K562 (cell line): ENCODE results near the gene POLD4. TPM values are rescaled to one million over a fixed set of nuclear protein-coding genes. Genes with fewer than 3 reads are reported as not detected.

Experiments used
- ARID1B ChIP-seq: fragments of 450-650 bp; IDR thresholded peaks from 2 replicates; pipeline ENCODE4 v1.6.1; 2016; ENCODE audit warnings: antibody characterized with exemption, mild to moderate bottlenecking, inconsistent platforms
- FOXP4 ChIP-seq: sonication (generic); formaldehyde crosslinking; IDR thresholded peaks from 2 replicates; pipeline ENCODE4 v1.8.0; 2022; ENCODE audit warnings: mild to moderate bottlenecking, missing genetic modification reagents, borderline replicate concordance
- IRF1 ChIP-seq: sonication (generic); formaldehyde crosslinking; IDR thresholded peaks from 2 replicates; pipeline ENCODE4 v1.8.0; 2022; ENCODE audit warnings: missing genetic modification reagents, mild to moderate bottlenecking, borderline replicate concordance
- IRF2 ChIP-seq: sonication (generic); formaldehyde crosslinking; IDR thresholded peaks from 2 replicates; pipeline ENCODE4 v1.8.1; 2022; ENCODE audit warnings: mild to moderate bottlenecking, missing genetic modification reagents
- LCOR ChIP-seq: sonication (generic); formaldehyde crosslinking; IDR thresholded peaks from 2 replicates; pipeline ENCODE4 v1.8.0; 2022; ENCODE audit warnings: mild to moderate bottlenecking, missing genetic modification reagents
- MIER1 ChIP-seq: fragments of 450-650 bp; IDR thresholded peaks from 2 replicates; pipeline ENCODE4 v1.6.1; 2016; ENCODE audit warnings: antibody characterized with exemption, mild to moderate bottlenecking, low read depth
- MTA1 ChIP-seq: fragments of 450-650 bp; IDR thresholded peaks from 2 replicates; pipeline ENCODE4 v1.6.1; 2017; ENCODE audit warnings: borderline replicate concordance
- NCOA2 ChIP-seq, 2 experiments: fragments of 450-650 bp; IDR thresholded peaks; 2 replicates each; pipeline ENCODE4 v1.6.1; 2018; ENCODE audit warnings: mild to moderate bottlenecking in 2 of 2, moderate library complexity in 1 of 2; ENCODE audit not compliant: partially characterized antibody in 2 of 2
- NFE2L1 ChIP-seq: fragments of 450-650 bp; IDR thresholded peaks from 2 replicates; pipeline ENCODE4 v1.6.1; 2016; ENCODE audit warnings: missing genetic modification characterization, low read depth, mild to moderate bottlenecking, missing compliant biosample characterization, moderate library complexity, borderline replicate concordance
- NR4A1 ChIP-seq, 2 experiments: fragments of 250-450 bp in 1 of 2; fragments of 450-650 bp in 1 of 2; sonication (Bioruptor Pico) in 1 of 2; IDR thresholded peaks; 2 replicates each; pipeline versions ENCODE4 v1.4.0 to v1.6.1; 2016 to 2020; ENCODE audit warnings: mild to moderate bottlenecking in 2 of 2, missing compliant biosample characterization in 1 of 2, missing genetic modification characterization in 1 of 2, moderate library complexity in 1 of 2
- PRPF4 ChIP-seq: fragments of 200-400 bp; formaldehyde crosslinking; IDR thresholded peaks from one replicate; pipeline ENCODE4 v1.6.1; 2017; ENCODE audit warnings: low read length, low read depth, mild to moderate bottlenecking; ENCODE audit not compliant: insufficient read depth, poor library complexity, severe bottlenecking
- SMAD1 ChIP-seq: fragments of 150-350 bp; IDR thresholded peaks from 2 replicates; pipeline ENCODE4 v1.6.1; 2014; ENCODE audit warnings: low read length, low read depth; ENCODE audit not compliant: partially characterized antibody
- SMAD4 ChIP-seq: fragments of 250-450 bp; sonication (Bioruptor Pico); conservative IDR thresholded peaks from 2 replicates; pipeline ENCODE4 v1.8.0; 2021; ENCODE audit warnings: inconsistent platforms, mild to moderate bottlenecking, moderate library complexity
- TAF1 ChIP-seq: IDR thresholded peaks from 2 replicates; pipeline ENCODE4 v1.6.1; 2011; ENCODE audit warnings: mild to moderate bottlenecking, low read length, moderate library complexity; ENCODE audit not compliant: insufficient read depth, control insufficient read depth, severe bottlenecking; ENCODE audit errors: extremely low read depth
- ZNF12 ChIP-seq: sonication (generic); formaldehyde crosslinking; IDR thresholded peaks from 2 replicates; pipeline ENCODE4 v1.4.0; 2020; ENCODE audit warnings: mild to moderate bottlenecking, missing genetic modification reagents
- ZNF197 ChIP-seq: fragments of 200-800 bp; sonication (Bioruptor generic); IDR thresholded peaks from 2 replicates; pipeline ENCODE4 v1.6.1; 2016; ENCODE audit warnings: low read depth, missing genetic modification characterization, missing compliant biosample characterization
- ZNF431 ChIP-seq: sonication (generic); formaldehyde crosslinking; IDR thresholded peaks from 2 replicates; pipeline ENCODE4 v1.8.0; 2022; ENCODE audit warnings: mild to moderate bottlenecking, missing genetic modification reagents
- ZNF668 ChIP-seq: fragments of 250-450 bp; sonication (Bioruptor Pico); IDR thresholded peaks from 2 replicates; pipeline ENCODE4 v1.8.0; 2022; ENCODE audit warnings: mild to moderate bottlenecking, inconsistent platforms
- ZNF76 ChIP-seq: fragments of 250-450 bp; sonication (Bioruptor Pico); IDR thresholded peaks from 2 replicates; pipeline ENCODE4 v1.4.0; 2020; ENCODE audit warnings: mild to moderate bottlenecking, moderate library complexity, borderline replicate concordance
- ZNF785 ChIP-seq: fragments of 250-450 bp; sonication (Bioruptor Pico); IDR thresholded peaks from 2 replicates; pipeline ENCODE4 v1.4.0; 2020; ENCODE audit warnings: mild to moderate bottlenecking
- polyA plus RNA-seq, 8 experiments: library from polyadenylated mRNA; depleted of rRNA in 4 of 8; stranded (reverse) in 5 of 8; unstranded in 3 of 8; fragments of >200 nt; fragmentation: Nextera tagmentation in 2 of 8; fragmentation: Illumina TruSeq in 1 of 8; extraction: Ambion mirVana in 2 of 8; extraction: Trizol in 1 of 8; gene quantifications; 2 replicates each; pipeline versions ENCODE4 v1.2.1 to v1.2.3, GENCODE V29; 2011 to 2014; ENCODE audit warnings: inconsistent platforms in 1 of 8, missing spikeins in 1 of 8
- total RNA-seq, 7 experiments: library from RNA; depleted of rRNA in 6 of 7; stranded (reverse); fragments of >200 nt in 6 of 7; fragmentation: Illumina TruSeq in 2 of 7; extraction: Trizol in 2 of 7; gene quantifications; 2 replicates each; pipeline versions ENCODE4 v1.2.1 to v1.2.3, GENCODE V29; 2011 to 2021; ENCODE audit warnings: low replicate concordance in 1 of 7
- TF ChIP-seq, protein P1 (sequence below): fragments of 450-650 bp; conservative IDR thresholded peaks from 2 replicates; pipeline ENCODE4 v1.6.1; 2016; ENCODE audit warnings: missing genetic modification characterization, low read depth, mild to moderate bottlenecking, missing compliant biosample characterization, moderate library complexity
- TF ChIP-seq, protein P2 (sequence below): sonication (generic); formaldehyde crosslinking; IDR thresholded peaks from 2 replicates; pipeline ENCODE4 v1.9.0; 2022; ENCODE audit warnings: mild to moderate bottlenecking, missing genetic modification reagents

Gene POLD4
- total and polyA plus RNA-seq, 9 of the 15 experiments (the other 6 are each of a cell fraction or from before 2014, with no cell fraction given): 5.8 to 64.5 (median 18.3) TPM

GRCh38 chr11:67379061-67380058, 26.0 kb upstream of the POLD4 start (continued):
- no peak for TF ChIP-seq IRF1 (CRISPR knock-in tag)
- TF ChIP-seq MTA1: peak; percentile 69
- no peak for TF ChIP-seq FOXP4
- peak; percentile 80 for TF ChIP-seq SMAD4 (CRISPR knock-in tag)
- TF ChIP-seq, protein P1, sequence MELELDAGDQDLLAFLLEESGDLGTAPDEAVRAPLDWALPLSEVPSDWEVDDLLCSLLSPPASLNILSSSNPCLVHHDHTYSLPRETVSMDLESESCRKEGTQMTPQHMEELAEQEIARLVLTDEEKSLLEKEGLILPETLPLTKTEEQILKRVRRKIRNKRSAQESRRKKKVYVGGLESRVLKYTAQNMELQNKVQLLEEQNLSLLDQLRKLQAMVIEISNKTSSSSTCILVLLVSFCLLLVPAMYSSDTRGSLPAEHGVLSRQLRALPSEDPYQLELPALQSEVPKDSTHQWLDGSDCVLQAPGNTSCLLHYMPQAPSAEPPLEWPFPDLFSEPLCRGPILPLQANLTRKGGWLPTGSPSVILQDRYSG (tag): no peak; the same call in 1 of the 2 replicates
- TF ChIP-seq ZNF12 (CRISPR knock-in tag): no peak
- TF ChIP-seq IRF2: no peak
- TF ChIP-seq ZNF76: peak; percentile 85
- no peak for TF ChIP-seq SMAD1
- no peak for TF ChIP-seq MIER1
- no peak for TF ChIP-seq ZNF668
- no peak for TF ChIP-seq ZNF197 (CRISPR knock-in tag)
- peak; percentile 88; the same call in 1 of the 2 replicates for TF ChIP-seq NR4A1 (CRISPR knock-in tag; IDR thresholded peaks at IDR 0.05)
- TF ChIP-seq NR4A1 (tag; IDR thresholded peaks at IDR 0.05): peak; percentile 83
- TF ChIP-seq ZNF431 (CRISPR knock-in tag): no peak
- no peak for TF ChIP-seq ZNF785 (CRISPR knock-in tag)
- TF ChIP-seq NCOA2 (IDR thresholded peaks at IDR 0.05; ENCODE audit: partially characterized antibody in 2 of 2): no peak
- TF ChIP-seq ARID1B: peak; percentile 83
- TF ChIP-seq PRPF4: no peak
- TF ChIP-seq, protein P2, sequence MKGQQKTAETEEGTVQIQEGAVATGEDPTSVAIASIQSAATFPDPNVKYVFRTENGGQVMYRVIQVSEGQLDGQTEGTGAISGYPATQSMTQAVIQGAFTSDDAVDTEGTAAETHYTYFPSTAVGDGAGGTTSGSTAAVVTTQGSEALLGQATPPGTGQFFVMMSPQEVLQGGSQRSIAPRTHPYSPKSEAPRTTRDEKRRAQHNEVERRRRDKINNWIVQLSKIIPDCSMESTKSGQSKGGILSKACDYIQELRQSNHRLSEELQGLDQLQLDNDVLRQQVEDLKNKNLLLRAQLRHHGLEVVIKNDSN: no peak
- peak; percentile 32; the same call in 1 of the 2 replicates for TF ChIP-seq NFE2L1
- TF ChIP-seq LCOR (CRISPR knock-in tag): no peak
- no peak for TF ChIP-seq TAF1
